ENCODE measurements around the gene BPTF.
"Not testable (repeated sequence)": the region's sequence is repeated elsewhere in the genome, so short reads cannot be mapped to it uniquely, and the experiment has no call there.

The BPTF gene

DNA sequence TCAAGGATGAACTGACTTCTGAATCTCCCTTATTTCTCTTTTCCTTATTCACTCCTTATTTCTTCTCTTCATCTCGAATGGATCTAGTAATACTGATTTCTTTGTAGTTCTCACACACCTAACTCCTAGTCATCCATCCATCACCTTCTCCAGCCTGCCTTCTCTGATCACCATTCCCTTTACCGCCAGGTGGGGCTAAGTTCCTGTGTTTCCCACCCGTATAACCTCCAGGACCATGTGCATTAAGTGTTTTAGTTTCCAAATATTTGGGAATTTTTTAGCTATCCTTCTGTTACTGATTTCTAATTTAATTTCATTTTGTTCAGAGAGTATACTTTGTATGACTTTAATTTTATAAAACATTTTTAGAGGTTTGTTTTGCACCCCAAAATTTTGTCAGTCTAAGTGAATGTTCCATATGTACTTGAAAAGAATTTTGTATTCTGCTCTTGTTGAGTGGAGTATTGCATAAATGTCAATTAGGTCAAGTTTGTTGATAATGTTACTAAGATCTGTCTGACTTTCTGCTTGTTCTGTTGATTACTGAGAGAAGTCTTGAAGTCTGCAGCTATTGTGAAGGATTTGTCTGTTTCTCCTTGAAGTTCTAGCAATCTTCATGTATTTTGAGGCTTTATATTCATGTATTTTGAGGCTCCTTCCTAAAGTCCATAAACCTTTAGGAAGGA lies 8.8 kb downstream of the BPTF start:
- no peak for DNase-seq (ENCODE audit: low read depth)

DNA sequence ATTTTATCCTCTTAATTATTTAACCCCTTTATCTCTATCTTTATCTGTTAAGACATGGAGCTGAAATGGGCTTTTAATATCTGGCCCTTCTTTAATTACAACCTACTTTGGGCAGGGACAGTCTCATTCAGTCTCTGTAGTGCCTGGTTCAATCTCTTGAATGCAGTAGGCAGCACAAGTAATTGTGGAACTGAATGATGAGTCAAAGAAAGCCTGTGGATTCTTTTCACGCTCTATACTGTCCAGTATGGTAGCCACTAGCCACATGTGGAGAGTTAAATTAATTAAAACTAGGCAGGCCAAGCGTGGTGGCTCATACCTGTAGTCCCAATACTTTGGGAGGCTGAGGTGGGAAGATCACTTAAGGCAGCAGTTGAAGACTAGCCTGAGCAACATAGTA lies 9.3 kb downstream of the BPTF start:
- no peak for DNase-seq (ENCODE audit: low read depth)

DNA sequence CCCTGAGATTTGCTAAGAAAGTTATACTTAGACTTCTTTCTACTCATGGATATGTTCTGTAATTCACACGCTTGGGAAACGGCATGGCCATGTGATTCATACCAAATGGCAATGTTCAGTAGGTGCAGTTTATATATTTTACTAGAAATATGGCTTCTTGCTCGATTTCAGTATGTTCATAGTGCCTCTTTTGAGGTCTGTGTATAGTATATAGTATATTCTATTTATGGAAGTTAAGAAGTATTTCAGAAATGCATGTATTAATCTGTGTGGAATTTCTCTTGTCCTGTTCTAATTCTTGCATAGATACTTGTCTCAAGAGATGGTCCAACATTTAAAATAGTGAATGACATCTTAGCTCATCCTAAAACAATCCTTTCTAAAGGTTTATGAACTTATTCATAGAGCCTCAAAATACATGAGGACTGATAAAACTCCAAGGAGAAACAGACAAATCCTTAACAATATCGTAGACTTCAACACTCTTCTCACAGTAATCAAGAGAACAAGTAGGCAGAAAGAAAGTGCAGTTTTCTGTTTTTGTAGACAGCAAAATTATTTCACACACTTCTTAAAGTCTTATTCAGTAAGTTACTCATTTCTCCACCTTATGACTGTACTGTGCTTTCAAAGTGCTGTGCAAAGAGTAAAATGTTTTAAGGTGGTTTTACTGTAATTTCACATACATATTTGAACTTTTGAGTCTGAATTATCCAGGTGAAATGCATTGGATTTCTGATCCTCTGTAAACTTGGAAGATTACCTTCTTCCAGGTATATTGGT lies 11.1 kb downstream of the BPTF start:
- DNase-seq (ENCODE audit: low read depth): no peak

DNA sequence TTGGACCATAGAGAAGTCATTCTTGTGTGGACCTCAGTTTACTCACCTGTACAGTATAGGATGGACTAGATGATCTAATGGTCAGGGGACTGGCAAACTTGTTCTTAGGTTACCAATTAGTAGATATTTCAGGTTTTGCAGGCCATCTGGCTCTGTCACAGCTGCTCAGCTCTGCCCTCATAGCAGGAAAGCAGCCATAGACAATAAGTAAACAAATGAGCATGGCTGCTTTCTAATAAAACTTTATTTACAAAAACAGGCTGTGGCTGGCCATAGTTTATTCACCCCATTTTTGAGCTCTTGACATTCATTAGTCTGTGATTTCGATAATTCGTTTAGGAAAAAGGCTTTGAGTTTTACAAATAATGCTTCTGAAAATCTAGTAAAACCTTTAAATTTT lies 12.7 kb downstream of the BPTF start:
- DNase-seq (ENCODE audit: low read depth): no peak

DNA sequence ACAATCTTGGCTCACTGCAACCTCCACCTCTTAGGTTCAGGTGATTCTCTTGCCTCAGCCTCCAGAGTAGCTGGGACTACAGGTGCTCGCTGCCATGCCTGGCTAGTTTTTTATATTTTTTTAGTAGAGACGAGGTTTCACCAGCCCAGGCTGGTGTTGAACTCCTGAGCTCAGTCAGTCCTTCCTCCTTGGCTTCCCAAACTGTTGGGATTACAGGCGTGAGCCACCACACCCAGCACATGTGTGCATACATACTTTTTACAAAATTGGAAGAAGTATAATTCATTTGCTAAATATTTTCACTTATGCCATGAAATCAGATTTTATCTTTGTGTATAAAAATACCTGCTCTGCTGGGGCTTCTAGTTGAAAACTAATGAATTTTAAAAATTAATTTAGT lies 13.2 kb downstream of the BPTF start:
- DNase-seq (ENCODE audit: low read depth): no peak

DNA sequence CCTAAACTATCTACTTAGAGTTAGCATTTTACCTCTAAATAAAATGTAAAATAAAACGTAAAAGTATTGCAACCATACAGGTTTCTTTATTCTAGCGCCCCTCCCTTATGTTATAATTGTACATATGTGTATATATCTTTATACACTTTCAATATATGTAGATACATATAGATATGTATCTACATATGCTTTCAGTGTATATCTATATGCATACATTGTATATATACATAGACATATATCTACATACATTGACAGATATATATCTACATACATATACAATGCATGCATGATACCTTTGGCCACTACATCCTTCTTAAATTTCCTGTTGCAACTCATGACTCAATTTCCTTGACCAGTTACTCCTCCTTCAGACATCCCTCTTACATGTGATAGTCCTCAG lies 16.7 kb downstream of the BPTF start:
- no peak for DNase-seq (ENCODE audit: low read depth)

DNA sequence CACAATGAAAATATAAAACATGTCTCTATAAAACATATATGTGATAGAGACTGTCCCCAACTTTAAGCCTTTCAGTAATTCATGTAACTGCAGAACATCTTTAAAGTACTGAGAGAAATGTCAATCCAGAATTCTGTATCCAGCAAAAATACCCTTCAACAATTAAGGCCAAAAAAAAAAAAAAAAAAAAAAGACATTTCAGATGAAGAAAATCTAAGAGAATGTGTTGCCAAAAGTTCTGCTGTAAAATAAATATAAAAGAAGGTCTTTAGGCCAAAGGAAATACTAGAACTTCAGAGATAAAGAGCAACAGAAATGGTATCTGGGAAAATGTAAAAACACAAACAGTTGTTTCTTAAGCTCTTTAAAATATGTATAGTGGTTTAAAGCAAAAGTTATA lies 17.3 kb downstream of the BPTF start:
- no peak for DNase-seq (ENCODE audit: low read depth)

DNA sequence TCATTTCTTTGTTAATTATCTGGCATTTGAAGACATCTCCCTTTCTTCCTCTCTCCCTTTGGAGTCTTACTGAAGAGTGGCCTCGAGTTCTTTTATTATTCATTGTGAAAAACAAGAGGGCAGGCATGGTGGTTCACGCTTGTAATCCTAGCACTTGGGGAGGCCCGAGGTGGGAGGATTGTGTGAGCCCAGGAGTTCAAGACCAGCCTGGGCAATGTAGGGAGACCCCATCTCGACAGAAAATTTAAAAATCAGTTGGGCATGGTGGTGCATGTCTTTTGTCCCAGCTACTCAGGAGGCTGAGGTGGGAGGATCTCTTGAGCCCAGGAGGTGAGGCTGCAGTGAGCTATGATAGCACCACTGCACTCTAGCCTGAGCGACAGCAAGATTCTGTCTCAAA lies 20.1 kb downstream of the BPTF start:
- DNase-seq (ENCODE audit: low read depth): no peak

DNA sequence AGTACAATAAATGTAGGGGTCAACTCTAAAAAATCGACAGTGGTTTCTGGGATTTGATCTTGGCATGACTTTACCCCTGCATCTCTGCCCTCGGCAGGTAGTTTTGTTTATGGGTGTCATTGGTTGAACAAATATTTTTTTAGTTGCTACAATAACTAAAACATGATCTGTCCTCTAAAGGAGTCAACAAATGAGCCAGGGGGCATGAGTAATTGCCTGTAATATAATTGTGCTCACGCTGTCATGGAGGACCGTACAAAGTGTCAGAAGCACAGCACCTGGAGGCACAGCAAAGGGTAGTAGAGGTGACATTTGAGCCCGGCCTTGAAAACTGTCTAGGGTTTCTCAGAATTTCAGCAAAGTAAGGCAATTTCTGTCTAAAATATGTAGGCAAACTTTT lies 22.9 kb downstream of the BPTF start:
- not testable (repeated sequence) for DNase-seq (ENCODE audit: low read depth)

DNA sequence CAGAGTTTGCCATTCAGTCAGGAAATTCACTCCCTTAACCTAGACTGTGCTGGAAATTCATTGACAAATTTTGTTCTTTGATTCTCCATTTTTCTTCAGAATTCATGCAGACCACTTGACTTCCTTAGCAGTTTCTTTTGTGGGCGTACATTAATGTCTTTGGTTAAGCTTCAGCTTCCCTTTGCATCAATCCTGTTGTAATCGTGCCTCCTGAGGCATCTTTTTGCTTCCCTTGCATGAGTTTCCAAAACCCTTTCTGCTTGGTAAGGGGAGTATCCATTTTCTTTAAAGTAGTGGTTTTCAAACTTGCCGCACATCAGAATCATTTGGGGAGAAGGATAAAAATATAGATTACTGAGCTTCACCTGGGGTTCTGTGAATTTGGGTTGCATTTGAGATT lies 23.5 kb downstream of the BPTF start:
- DNase-seq (ENCODE audit: low read depth): not testable (repeated sequence)

DNA sequence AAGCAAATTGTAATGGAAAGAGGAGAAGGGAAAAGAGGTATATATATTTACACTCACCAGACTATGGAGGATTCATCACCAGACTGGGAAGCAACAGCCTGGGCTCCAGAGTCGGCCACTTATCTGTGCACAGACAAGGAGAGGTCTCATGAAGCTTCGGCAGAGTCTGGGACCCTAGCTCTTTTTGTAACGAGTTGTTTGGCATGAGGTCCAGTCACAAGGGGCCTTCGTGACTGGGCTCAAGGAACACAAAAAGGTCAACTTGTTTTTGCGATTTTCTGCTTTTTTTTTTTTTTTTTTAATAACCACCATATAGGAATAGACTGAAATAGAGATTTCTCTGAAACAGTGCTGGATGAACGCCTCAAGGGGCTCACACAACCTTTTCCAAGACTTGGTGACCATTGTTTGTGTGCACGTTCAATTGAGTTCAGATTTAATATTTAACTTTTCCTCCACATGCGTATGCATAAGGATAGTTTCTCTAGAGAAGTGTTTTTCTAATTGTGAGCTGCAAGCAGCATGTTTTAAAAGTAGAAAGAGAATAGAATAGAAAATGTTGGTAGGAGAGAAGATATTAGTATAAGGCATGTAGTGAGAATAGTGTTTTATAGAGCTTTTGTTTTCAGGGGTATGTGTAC lies 25.8 kb downstream of the BPTF start:
- no peak for DNase-seq (ENCODE audit: low read depth)

DNA sequence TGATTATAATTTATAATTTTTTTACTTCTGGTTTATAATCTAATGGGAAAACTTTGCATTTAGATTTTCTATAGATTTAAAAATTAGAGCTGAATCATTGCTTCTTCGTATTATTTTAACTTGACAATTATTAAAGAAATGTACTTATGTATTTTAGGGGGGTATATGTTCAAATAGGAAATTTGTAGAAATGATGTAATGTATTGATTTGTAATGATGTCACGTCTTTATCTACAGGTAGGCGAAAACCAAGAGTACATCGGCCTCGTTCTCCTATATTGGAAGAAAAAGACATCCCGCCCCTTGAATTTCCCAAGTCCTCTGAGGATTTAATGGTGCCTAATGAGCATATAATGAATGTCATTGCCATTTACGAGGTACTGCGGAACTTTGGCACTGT lies 28.4 kb downstream of the BPTF start:
- no peak for DNase-seq (ENCODE audit: low read depth)

DNA sequence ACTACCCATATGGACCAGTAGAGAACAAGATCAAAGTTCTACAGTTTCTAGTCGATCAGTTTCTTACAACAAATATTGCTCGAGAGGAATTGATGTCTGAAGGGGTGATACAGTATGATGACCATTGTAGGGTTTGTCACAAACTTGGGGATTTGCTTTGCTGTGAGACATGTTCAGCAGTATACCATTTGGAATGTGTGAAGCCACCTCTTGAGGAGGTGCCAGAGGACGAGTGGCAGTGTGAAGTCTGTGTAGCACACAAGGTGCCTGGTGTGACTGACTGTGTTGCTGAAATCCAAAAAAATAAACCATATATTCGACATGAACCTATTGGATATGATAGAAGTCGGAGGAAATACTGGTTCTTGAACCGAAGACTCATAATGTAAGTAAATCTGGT lies 29.1 kb downstream of the BPTF start:
- DNase-seq (ENCODE audit: low read depth): no peak

DNA sequence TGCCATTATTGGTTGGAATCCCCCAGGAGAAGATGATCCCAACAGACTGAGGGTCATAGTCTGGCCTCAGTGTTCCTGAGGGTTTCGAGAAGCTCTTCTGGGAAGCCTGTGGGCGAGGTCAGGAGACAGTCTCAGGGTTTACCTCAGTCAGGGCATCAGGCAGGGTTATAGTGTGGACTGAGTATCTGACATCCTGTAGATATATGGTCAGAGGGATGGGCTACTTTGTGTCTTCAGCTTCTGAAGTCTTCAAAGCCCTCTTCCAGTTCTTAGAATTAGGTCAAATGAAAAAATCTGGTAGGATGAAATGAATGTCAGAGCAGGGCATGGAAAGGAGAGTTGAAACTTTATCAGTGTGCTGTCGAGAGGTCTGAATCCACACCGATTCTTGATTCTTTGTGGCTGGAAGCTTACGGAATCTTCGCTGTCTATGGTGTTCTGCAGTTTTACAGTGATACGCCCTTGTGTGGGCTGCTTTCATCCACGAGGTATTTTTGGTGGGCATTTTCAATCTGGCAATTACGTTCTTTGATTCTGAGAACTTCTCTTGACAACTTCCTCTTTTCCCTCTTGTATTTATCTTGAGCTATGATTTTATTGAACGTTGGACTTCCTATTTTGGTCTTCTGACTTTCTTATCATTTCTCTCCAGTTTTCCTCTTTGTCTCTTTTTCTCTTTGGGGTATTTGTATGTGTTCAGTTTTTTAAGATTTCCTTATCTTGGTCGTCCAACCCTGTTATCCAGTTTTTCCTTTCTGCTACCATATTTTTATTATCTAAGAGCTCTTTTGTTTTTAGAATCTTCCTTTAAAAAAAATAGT lies 30.4 kb downstream of the BPTF start:
- no peak for DNase-seq (ENCODE audit: low read depth)

DNA sequence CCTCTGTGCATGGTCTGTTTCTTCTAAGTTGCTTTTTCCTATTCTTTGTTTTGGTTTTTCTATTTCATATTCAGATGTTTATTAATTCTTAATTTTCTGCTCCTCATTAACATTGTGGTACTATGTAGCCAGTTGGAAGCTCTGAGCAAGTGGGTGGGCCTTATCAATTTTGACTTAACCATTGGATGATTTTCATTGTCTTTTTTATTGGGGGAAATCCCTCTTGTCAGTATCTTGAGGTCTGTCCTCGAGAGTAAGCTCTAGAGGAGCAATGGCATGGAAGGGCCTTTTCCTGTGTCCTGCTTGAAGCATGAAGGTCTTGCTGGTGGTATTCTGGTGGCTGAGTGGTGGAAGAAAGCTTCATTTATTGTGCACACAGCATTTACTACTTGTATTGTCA lies 31.1 kb downstream of the BPTF start:
- DNase-seq (ENCODE audit: low read depth): not testable (repeated sequence)

DNA sequence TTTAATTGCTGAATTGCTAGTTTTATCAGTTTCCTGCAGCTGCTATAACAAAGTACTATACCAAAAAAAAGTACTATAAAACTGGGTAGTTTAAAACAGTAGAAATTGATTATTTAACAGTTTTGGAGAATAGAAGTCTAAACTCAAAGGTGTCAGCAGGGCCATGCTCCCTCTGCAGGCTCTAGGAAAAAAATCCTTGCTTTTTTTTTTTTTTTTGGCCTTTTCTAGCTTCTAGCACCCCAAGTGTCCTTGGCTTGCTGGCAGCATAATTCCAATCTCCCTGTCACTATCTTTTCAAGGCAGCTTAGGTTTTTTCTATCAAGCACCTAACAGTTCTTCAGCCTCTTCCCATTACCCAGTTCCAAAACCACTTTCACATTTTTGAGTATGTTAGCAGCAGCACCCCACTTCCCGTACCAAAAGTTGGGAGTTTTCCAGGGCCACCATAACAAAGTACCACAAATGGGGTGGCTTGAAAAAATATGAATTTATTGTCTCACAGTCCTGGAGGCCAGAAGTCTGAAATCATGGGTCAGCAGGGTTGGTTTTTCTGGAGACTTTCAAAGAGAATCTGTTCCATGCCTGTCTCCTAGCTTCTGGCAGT lies 37.4 kb downstream of the BPTF start:
- no peak for DNase-seq (ENCODE audit: low read depth)

DNA sequence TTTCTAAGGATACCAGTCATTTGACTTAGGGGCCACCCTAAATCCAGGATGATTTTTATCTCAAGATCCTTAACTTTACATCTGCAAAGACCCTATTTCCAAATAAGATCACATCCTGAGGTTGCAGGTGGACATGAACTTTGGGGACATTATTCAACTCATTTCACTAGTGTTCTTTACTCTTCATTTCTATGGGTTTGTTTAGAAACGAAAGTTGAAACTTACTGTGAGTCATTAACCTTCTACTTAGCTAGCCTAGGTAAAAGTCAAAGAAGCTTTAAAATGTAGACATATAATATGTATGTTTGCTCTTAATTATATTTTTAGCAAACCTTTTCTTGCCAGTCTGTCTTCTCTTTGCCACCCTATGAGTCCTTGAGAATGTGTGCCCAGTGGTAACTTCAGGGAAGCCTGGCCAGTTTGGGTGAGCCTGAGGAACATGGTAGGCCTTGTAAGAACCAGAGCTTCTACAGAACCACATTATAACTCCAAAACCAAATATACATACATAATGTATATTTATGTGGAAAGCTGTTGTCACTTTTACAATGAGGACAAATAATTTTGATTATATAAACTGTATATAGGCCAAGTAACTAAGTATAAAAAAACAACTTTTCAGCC lies 38.4 kb downstream of the BPTF start:
- no peak for DNase-seq (ENCODE audit: low read depth)

DNA sequence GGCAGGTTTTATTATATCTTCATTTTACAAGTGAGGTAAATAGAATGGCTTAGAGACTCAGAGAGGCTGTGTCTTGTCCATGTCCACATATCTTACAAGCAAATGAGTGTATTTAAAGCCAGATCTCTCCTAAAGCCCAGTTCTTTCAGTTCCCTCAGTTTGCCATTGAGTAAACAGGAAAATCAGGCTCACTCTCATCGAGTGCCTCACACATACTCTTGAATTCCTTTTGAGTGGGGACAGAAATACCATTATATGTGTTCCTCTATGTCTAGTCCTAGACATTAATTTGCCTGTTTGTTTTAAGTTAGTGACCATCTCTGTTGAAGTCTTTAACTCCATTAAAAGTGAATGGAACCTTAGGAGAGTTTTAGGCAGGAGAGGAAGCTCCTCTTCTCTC lies 40.1 kb downstream of the BPTF start:
- no peak for DNase-seq (ENCODE audit: low read depth)

DNA sequence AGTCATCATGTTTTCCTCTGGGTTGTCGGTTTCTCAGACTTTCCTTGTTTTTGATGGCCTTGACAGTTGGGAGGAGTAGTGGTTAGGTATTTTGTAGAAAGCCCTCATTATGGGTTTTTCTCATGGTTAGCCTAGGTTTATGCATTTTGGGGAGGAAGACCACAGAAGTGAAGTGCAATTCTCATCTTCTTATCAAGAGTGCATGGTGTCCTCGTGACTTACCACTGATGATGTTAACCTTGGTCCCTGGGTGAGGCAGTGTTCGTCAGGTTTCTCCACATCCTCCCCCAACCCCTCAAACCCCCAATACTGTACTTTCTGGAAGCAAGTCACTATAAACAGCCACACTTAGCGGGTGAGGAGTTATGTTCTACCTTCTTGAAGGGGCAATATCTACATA lies 42.3 kb downstream of the BPTF start:
- DNase-seq (ENCODE audit: low read depth): no peak

DNA sequence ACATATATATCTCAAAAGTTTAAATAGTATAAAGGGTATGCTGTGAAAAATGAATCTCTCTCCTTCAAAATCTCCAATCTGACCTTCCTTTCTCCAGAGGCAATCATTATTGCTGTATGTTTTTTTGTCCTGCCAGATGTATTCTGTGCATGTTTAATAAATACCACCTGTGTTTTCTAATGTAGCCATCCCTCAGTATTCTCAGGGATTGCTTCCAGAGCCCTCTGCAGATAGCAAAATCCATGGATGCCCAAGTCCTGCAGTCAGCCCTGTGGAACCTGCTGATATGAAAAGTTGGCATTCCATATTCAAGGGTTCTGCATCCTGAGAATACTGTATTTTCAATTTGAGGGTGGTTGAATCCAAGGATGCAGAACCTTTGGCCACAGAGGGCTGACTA lies 42.9 kb downstream of the BPTF start:
- DNase-seq (ENCODE audit: low read depth): no peak

DNA sequence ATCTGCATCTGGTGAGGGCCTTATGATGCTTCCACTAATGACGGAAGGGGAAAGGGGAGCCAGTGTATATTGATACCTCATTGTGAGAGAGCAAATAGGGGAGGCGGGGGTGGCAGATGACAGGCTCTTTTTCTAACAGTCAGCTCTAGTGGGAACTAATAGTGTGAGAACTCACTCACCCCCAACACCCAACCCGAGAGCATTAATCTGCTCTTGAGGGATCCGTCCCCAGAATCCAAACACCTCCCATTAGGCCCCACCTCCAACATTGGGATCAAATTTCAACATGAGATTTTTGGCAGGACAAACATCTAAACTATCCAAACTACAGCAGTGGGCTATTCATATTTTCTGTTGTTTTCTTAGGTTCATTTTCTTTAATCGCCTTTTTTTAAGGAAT lies 54.4 kb downstream of the BPTF start:
- DNase-seq (ENCODE audit: low read depth): no peak

DNA sequence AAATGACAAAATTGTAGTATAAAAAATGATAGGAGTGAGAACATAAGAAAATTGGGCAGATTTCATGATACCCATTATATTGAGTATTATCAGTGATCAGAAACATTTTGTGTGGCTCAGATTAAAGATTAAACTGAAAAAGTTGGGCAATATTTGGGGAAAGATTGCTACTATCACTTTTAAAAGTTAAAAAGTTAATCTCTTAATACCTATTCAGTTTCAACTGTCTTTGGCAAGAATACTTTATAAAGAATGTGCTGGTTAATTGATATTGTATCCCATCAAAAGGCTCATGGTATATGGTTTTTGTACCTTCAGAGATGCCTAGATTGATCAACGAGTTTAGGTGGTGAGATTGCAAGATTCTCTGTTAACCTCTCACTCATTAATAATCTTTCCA lies 55.8 kb downstream of the BPTF start:
- no peak for DNase-seq (ENCODE audit: low read depth)
